Endothelial cell of umbilical vein (primary cell): ENCODE data around the gene TMEM114. TPM values are rescaled to one million over a fixed set of nuclear protein-coding genes. Genes with fewer than 3 reads are reported as not detected.

Experiments
- BruUV-seq: library from RNA; stranded (reverse); fragments of 400-500 nt; replicated peaks from 2 replicates; lab custom pipeline; 2021; lab: Mats Ljungman, UMichigan
- CTCF ChIA-PET: fragments of 300-600, 350-600 bp; sonication (Branson Sonifier 250); formaldehyde crosslinking; loops from one replicate; lab custom pipeline; 2021; ENCODE audit warnings: antibody characterized with exemption, inconsistent platforms; lab: Charles Lee
- POLR2A ChIA-PET: fragments of 300-600, 350-600 bp; sonication (Branson Sonifier 250); formaldehyde crosslinking; loops from one replicate; lab custom pipeline; 2021; ENCODE audit warnings: antibody characterized with exemption, inconsistent platforms; lab: Charles Lee
- DNase-seq: peaks from one replicate; pipeline ENCODE4 v3.0.0-alpha.2; 2011; ENCODE audit warnings: low read depth, low spot score
- FAIRE-seq: peaks from 2 replicates; lab custom pipeline; 2011; peaks lifted over from hg19 to GRCh38; lab: Jason Lieb, UNC
- H2AFZ ChIP-seq: 2 replicates; pipeline ENCODE4 v1.6.0; 2012; ENCODE audit warnings: low read depth, low read length, control low read depth, inconsistent platforms
- H3K27ac ChIP-seq: 2 replicates; pipeline ENCODE4 v1.5.1; 2011; ENCODE audit warnings: low read depth, mild to moderate bottlenecking, control low read depth, low read length, moderate library complexity; ENCODE audit not compliant: insufficient read depth
- H3K27me3 ChIP-seq, 2 experiments: 2 replicates each; pipeline versions ENCODE4 v1.6.0 to v1.6.1; 2011; ENCODE audit warnings: low read length in 2 of 2, mixed read lengths in 1 of 2; ENCODE audit not compliant: control insufficient read depth in 2 of 2, insufficient read depth in 2 of 2
- H3K36me3 ChIP-seq, 2 experiments: 2 replicates in 1 of 2; 3 replicates in 1 of 2; pipeline ENCODE4 v1.5.1; 2011; ENCODE audit warnings: low read length in 2 of 2, mild to moderate bottlenecking in 1 of 2, moderate library complexity in 1 of 2; ENCODE audit not compliant: control insufficient read depth in 2 of 2, insufficient read depth in 2 of 2; ENCODE audit errors: extremely low read depth in 1 of 2
- H3K4me1 ChIP-seq: 3 replicates; pipeline ENCODE4 v1.5.1; 2011; ENCODE audit warnings: mild to moderate bottlenecking, low read length; ENCODE audit not compliant: control insufficient read depth, insufficient read depth; ENCODE audit errors: extremely low read depth
- H3K4me2 ChIP-seq: 2 replicates; pipeline ENCODE4 v1.6.1; 2011; ENCODE audit warnings: low read length, control low read depth, mixed read lengths; ENCODE audit not compliant: insufficient read depth
- H3K4me3 ChIP-seq, 3 experiments: fragments of 200-600 bp in 1 of 3; sonication (generic), shearing (Covaris generic) in 1 of 3; replicated peaks in 1 of 3; 2 replicates each; pipeline ENCODE4 v1.5.1; 2011 to 2016; ENCODE audit warnings: control low read depth in 3 of 3, low read length in 3 of 3, mild to moderate bottlenecking in 2 of 3, inconsistent platforms in 1 of 3, low read depth in 1 of 3, moderate library complexity in 1 of 3; ENCODE audit not compliant: insufficient read depth in 1 of 3
- H3K79me2 ChIP-seq: 2 replicates; pipeline ENCODE4 v1.6.0; 2012; ENCODE audit warnings: low read length, inconsistent platforms; ENCODE audit not compliant: control insufficient read depth, insufficient read depth
- H3K9ac ChIP-seq: replicated peaks from 2 replicates; pipeline ENCODE3; 2011; ENCODE audit warnings: low read length, control low read depth; ENCODE audit not compliant: insufficient read depth; ENCODE audit errors: extremely low read depth
- H3K9me1 ChIP-seq: replicated peaks from 3 replicates; pipeline ENCODE4 v1.6.0; 2011; ENCODE audit warnings: mild to moderate bottlenecking, low read length; ENCODE audit not compliant: control insufficient read depth, insufficient read depth; ENCODE audit errors: extremely low read depth
- H3K9me3 ChIP-seq: replicated peaks from 2 replicates; pipeline ENCODE4 v1.5.1; 2012; ENCODE audit warnings: low read length, inconsistent platforms; ENCODE audit not compliant: control insufficient read depth, insufficient read depth
- H4K20me1 ChIP-seq: replicated peaks from 2 replicates; pipeline ENCODE3; 2011; ENCODE audit warnings: mild to moderate bottlenecking, low read length; ENCODE audit not compliant: control insufficient read depth, insufficient read depth; ENCODE audit errors: extremely low read depth
- EZH2 ChIP-seq: IDR thresholded peaks from 2 replicates; pipeline ENCODE4 v1.6.1; 2012; ENCODE audit warnings: borderline replicate concordance, low read depth, mild to moderate bottlenecking, moderate library complexity, low read length, inconsistent platforms; ENCODE audit not compliant: severe bottlenecking
- FOS ChIP-seq: IDR thresholded peaks from 2 replicates; pipeline ENCODE4 v1.6.1; 2011; ENCODE audit warnings: mild to moderate bottlenecking, low read length, moderate library complexity, borderline replicate concordance; ENCODE audit not compliant: insufficient read depth
- GATA2 ChIP-seq: IDR thresholded peaks from 2 replicates; pipeline ENCODE4 v1.7.0; 2011; ENCODE audit warnings: low read depth, mild to moderate bottlenecking, moderate library complexity, mixed read lengths, low read length; ENCODE audit not compliant: insufficient read length, insufficient read depth
- JUN ChIP-seq: IDR thresholded peaks from 2 replicates; pipeline ENCODE4 v1.6.1; 2011; ENCODE audit warnings: borderline replicate concordance, low read depth; ENCODE audit not compliant: insufficient read length, insufficient read depth
- MYC ChIP-seq: IDR thresholded peaks from one replicate; pipeline ENCODE4 v1.6.1; 2011; ENCODE audit warnings: mild to moderate bottlenecking, low read depth, low read length
- POLR2A ChIP-seq: IDR thresholded peaks from 2 replicates; pipeline ENCODE4 v1.6.1; 2012; ENCODE audit warnings: low read depth, mild to moderate bottlenecking, control low read depth, low read length
- POLR2AphosphoS5 ChIP-seq: IDR thresholded peaks from 2 replicates; pipeline ENCODE4 v1.6.1; 2012; ENCODE audit warnings: low read depth, mild to moderate bottlenecking, control low read depth, low read length, moderate library complexity; ENCODE audit not compliant: insufficient read depth
- dilution Hi-C: fragments of 300-500 bp; cut with MboI; formaldehyde crosslinking; loops from one replicate; pipeline ENCODE4 v1.15.0; 2019; ENCODE audit warnings: low sequenced_read_pairs; ENCODE audit not compliant: extremely low pct_ligation_motif_present
- intact Hi-C: fragments of 100-400 bp; cut with micrococcal nuclease; formaldehyde crosslinking; loops from one replicate; pipeline ENCODE4 v1.10.0; 2022
- polyA plus RNA-seq, 4 experiments: library from polyadenylated mRNA; depleted of rRNA in 3 of 4; stranded (reverse) in 3 of 4; unstranded in 1 of 4; fragments of >200 nt; gene quantifications; 2 replicates each; pipeline versions ENCODE4 v1.2.1 to v1.2.3, GENCODE V29; 2011 to 2012; ENCODE audit warnings: missing spikeins in 1 of 4
- total RNA-seq: library from RNA; stranded (reverse); gene quantifications from 2 replicates; pipeline ENCODE4 v1.2.3, GENCODE V29; 2021
- TF ChIP-seq, protein P1 (sequence below), 2 donors: IDR thresholded peaks; 1 replicate in 1 of 2; 2 replicates in 1 of 2; pipeline ENCODE4 v1.5.1; 2011; ENCODE audit warnings: low read length in 2 of 2, mild to moderate bottlenecking in 2 of 2, moderate library complexity in 2 of 2, control low read depth in 1 of 2, inconsistent platforms in 1 of 2, low read depth in 1 of 2; ENCODE audit not compliant: insufficient read depth in 1 of 2; ENCODE audit errors: extremely low read depth in 1 of 2
- TF ChIP-seq, protein P2 (sequence below): IDR thresholded peaks from 2 replicates; pipeline ENCODE4 v1.6.1; 2011; ENCODE audit not compliant: insufficient read depth, insufficient read length

Gene TMEM114
- total and polyA plus RNA-seq, 2 donors (not counting 3 experiments of a cell fraction or from before 2014, with no cell fraction given) = not detected

DNA sequence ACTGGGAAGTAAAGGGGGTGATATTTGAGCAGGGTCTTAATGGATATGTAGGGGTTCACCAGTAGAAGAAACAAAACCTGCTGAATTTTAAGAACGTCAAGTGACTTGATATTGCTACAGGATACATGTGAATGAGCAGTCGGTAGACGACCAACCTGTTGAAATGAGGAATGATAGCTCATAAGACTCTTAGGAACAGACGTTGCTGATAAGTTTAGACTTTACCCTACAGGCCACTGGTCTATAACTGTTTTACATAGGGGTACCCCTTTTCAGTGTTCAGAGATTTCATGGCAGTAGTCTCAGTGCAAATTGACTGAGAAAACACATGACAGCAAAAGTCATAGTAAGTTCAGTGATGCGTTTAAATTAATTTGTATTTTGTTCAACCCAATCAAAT, 45.9 kb downstream of the TMEM114 start:
- CTCF ChIA-PET = no interaction called here
- H3K4me2 ChIP-seq = no peak overlapping the region
- dilution Hi-C loops = no loop called here
- DNase-seq = no peak
- H3K79me2 ChIP-seq = no peaks in the 10 kb centered on the region
- no peaks in the 10 kb centered on the region for H4K20me1 ChIP-seq
- no peaks in the 10 kb centered on the region for H3K36me3 ChIP-seq
- no peak overlapping the region for H3K27ac ChIP-seq
- FAIRE-seq = no peak
- BruUV-seq = no TSS peak
- no peak overlapping the region for H3K9ac ChIP-seq
- no peak overlapping the region for H2AFZ ChIP-seq
- POLR2A ChIA-PET = no interaction called here
- H3K4me1 ChIP-seq = no peaks in the 10 kb centered on the region
- no peak for TF ChIP-seq POLR2A
- no peak for TF ChIP-seq MYC
- TF ChIP-seq FOS = no peak
- TF ChIP-seq, protein P1, sequence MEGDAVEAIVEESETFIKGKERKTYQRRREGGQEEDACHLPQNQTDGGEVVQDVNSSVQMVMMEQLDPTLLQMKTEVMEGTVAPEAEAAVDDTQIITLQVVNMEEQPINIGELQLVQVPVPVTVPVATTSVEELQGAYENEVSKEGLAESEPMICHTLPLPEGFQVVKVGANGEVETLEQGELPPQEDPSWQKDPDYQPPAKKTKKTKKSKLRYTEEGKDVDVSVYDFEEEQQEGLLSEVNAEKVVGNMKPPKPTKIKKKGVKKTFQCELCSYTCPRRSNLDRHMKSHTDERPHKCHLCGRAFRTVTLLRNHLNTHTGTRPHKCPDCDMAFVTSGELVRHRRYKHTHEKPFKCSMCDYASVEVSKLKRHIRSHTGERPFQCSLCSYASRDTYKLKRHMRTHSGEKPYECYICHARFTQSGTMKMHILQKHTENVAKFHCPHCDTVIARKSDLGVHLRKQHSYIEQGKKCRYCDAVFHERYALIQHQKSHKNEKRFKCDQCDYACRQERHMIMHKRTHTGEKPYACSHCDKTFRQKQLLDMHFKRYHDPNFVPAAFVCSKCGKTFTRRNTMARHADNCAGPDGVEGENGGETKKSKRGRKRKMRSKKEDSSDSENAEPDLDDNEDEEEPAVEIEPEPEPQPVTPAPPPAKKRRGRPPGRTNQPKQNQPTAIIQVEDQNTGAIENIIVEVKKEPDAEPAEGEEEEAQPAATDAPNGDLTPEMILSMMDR (IDR thresholded peaks at IDR 0.05; ENCODE audit: extremely low read depth in 1 of 2, insufficient read depth in 1 of 2, low read depth in 1 of 2, low read length in 2 of 2) = no peak
- no peak for TF ChIP-seq EZH2
- no peak for TF ChIP-seq JUN
- TF ChIP-seq POLR2AphosphoS5 = no peak
- TF ChIP-seq GATA2 = no peak
- TF ChIP-seq, protein P2, sequence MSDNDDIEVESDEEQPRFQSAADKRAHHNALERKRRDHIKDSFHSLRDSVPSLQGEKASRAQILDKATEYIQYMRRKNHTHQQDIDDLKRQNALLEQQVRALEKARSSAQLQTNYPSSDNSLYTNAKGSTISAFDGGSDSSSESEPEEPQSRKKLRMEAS = no peak
- H3K4me3 ChIP-seq = no peak overlapping the region
- H3K27me3 ChIP-seq = no peaks in the 10 kb centered on the region
- H3K9me3 ChIP-seq = no peaks in the 10 kb centered on the region
- intact Hi-C loops = no loop called here
- no peaks in the 10 kb centered on the region for H3K9me1 ChIP-seq
